ENCODE results near the gene STK26. TPM values are rescaled to one million over a fixed set of nuclear protein-coding genes. Genes with fewer than 3 reads are reported as not detected.

Gene STK26
- polyA plus RNA-seq, 3 donors = 11.7 to 25.1 (median 22.2) TPM

- H3K27me3 Mint-ChIP-seq (ENCODE audit: low read depth in 3 of 3) = peaks cover 0 to 22% (median 0%) of the 10 kb centered on the region in 3 donors
- Histone ChIP-seq H3K27me3 (ENCODE audit: control insufficient read depth in 2 of 2, insufficient read depth in 2 of 2, low read length in 2 of 2) (peaks cover 0 to 16% of the 10 kb centered on the region in 2 donors), H2AFZ (ENCODE audit: insufficient read depth, low read depth, low read length, poor library complexity, severe bottlenecking) (peak overlapping the region; percentile 2), H3K4me2 (replicated peaks; ENCODE audit: extremely low read depth, low read length, poor library complexity, severe bottlenecking) (peak overlapping the region; percentile 54), H3K4me3 (replicated peaks in 1 of 3; ENCODE audit: low read depth in 2 of 3, low read length in 3 of 3) (peak overlapping the region in 1 of 3 experiments; percentile 39), H3K79me2 (ENCODE audit: insufficient read depth, low read length) (peaks cover 7% of the 10 kb centered on the region), H3K36me3 (replicated peaks in 1 of 2; ENCODE audit: control insufficient read depth in 1 of 2, insufficient read depth in 2 of 2, low read length in 2 of 2) (no peaks in the 10 kb centered on the region), H4K20me1 (ENCODE audit: insufficient read depth, low read length) (no peaks in the 10 kb centered on the region), H3K9ac (ENCODE audit: insufficient read depth, low read length, poor library complexity, severe bottlenecking) (no peak overlapping the region), H3K4me1 (ENCODE audit: control insufficient read depth in 1 of 2, insufficient read depth in 2 of 2, low read length in 2 of 2) (peaks cover 39 to 53% of the 10 kb centered on the region in 2 donors), H3K27ac (ENCODE audit: low read depth in 1 of 2, low read length in 2 of 2) (peak overlapping the region in 1 of 2 donors; percentile 64), H3K9me3 (replicated peaks in 1 of 2; ENCODE audit: control insufficient read depth in 1 of 2, insufficient read depth in 1 of 2, low read length in 2 of 2) (no peaks in the 10 kb centered on the region)
- H3K4me1 Mint-ChIP-seq = peaks cover 47% of the 10 kb centered on the region
- DNase-seq = peak in 2 of 3 donors; percentile 47 to 63
- peaks cover 0 to 5% (median 2%) of the 10 kb centered on the region in 7 donors for H3K9me3 Mint-ChIP-seq
- no CpG with 5 or more reads among the region's 1 CpG for WGBS (ENCODE audit: insufficient coverage)
- peak overlapping the region in 1 of 2 donors; percentile 16 for H3K4me3 Mint-ChIP-seq
- H3K36me3 Mint-ChIP-seq = no peaks in the 10 kb centered on the region
- peak overlapping the region; percentile 68 to 91 (median 78) for H3K27ac Mint-ChIP-seq
- no peak for TF ChIP-seq CTCF (IDR thresholded peaks at IDR 0.05)
- intact Hi-C loops (cut with micrococcal nuclease) = no loop called here
These were observed 5.5 kb upstream of the STK26 start for GRCh38 chrX:132017431-132018185.

GRCh38 chrX:132022198-132022966 lies 720 bp upstream of the STK26 start:
- H3K9me3 ChIP-seq (replicated peaks in 1 of 2; ENCODE audit: control insufficient read depth in 1 of 2, insufficient read depth in 1 of 2, low read length in 2 of 2) = no peaks in the 10 kb centered on the region
- peak overlapping the region; percentile 80 for H3K9ac ChIP-seq (ENCODE audit: insufficient read depth, low read length, poor library complexity, severe bottlenecking)
- peaks cover 43% of the 10 kb centered on the region for H3K4me1 Mint-ChIP-seq
- peak overlapping the region; percentile 90 for H3K4me2 ChIP-seq (replicated peaks; ENCODE audit: extremely low read depth, low read length, poor library complexity, severe bottlenecking)
- peaks cover 0 to 1% of the 10 kb centered on the region in 2 donors for H3K36me3 Mint-ChIP-seq
- peak overlapping the region; percentile 90 to 93 for H3K4me3 Mint-ChIP-seq
- peaks cover 0 to 8% of the 10 kb centered on the region in 2 donors for H3K27me3 ChIP-seq (ENCODE audit: control insufficient read depth in 2 of 2, insufficient read depth in 2 of 2, low read length in 2 of 2)
- DNase-seq = peak in 2 of 3 donors; percentile 3 to 10
- peaks cover 52% of the 10 kb centered on the region for H3K79me2 ChIP-seq (ENCODE audit: insufficient read depth, low read length)
- H3K27ac Mint-ChIP-seq = peak overlapping the region; percentile 68 to 91 (median 83)
- peak overlapping the region; percentile 80 for H2AFZ ChIP-seq (ENCODE audit: insufficient read depth, low read depth, low read length, poor library complexity, severe bottlenecking)
- H3K4me1 ChIP-seq (ENCODE audit: control insufficient read depth in 1 of 2, insufficient read depth in 2 of 2, low read length in 2 of 2) = peaks cover 38 to 42% of the 10 kb centered on the region in 2 donors
- H3K27ac ChIP-seq (ENCODE audit: low read depth in 1 of 2, low read length in 2 of 2) = peak overlapping the region; percentile 68 to 86
- peak overlapping the region; percentile 55 to 83 (median 83) for H3K4me3 ChIP-seq (replicated peaks in 1 of 3; ENCODE audit: low read depth in 2 of 3, low read length in 3 of 3)
- intact Hi-C loops (cut with micrococcal nuclease) = no loop called here
- peaks cover 0 to 30% (median 0%) of the 10 kb centered on the region in 3 donors for H3K27me3 Mint-ChIP-seq (ENCODE audit: low read depth in 3 of 3)
- H3K36me3 ChIP-seq (replicated peaks in 1 of 2; ENCODE audit: control insufficient read depth in 1 of 2, insufficient read depth in 2 of 2, low read length in 2 of 2) = no peaks in the 10 kb centered on the region
- H4K20me1 ChIP-seq (ENCODE audit: insufficient read depth, low read length) = no peaks in the 10 kb centered on the region
- peak; percentile 44 for TF ChIP-seq CTCF (IDR thresholded peaks at IDR 0.05)
- peaks cover 0 to 15% (median 2%) of the 10 kb centered on the region in 7 donors for H3K9me3 Mint-ChIP-seq
- 0% methylated on average over 6 of the region's 24 CpGs for WGBS (ENCODE audit: insufficient coverage)

All from CD14-positive monocyte (primary cell).